ENCODE measurements around the gene SURF4. TPM values are rescaled to one million over a fixed set of nuclear protein-coding genes. Genes with fewer than 3 reads are reported as not detected.

The SURF4 gene
- total and polyA plus RNA-seq, 4 donors, result 142 to 386 (median 217) TPM

GRCh38 chr9:133346021-133346785 lies 29.7 kb downstream of the SURF4 start:
- peaks cover 4 to 25% (median 13%) of the 10 kb centered on the region in 4 donors for H3K4me1 ChIP-seq (ENCODE audit: control insufficient read depth in 4 of 4, insufficient read depth in 4 of 4, low read length in 3 of 4)
- no peaks in the 10 kb centered on the region for H3K9me3 ChIP-seq (ENCODE audit: control insufficient read depth in 4 of 4, low read length in 3 of 4)
- H3K9ac ChIP-seq (ENCODE audit: low read depth in 1 of 2, low read length in 2 of 2), result no peak overlapping the region
- no peak overlapping the region for H3K27ac ChIP-seq (ENCODE audit: low read depth in 1 of 2, low read length in 2 of 2)
- peaks cover 5 to 50% (median 20%) of the 10 kb centered on the region in 4 donors for H3K36me3 ChIP-seq (ENCODE audit: control insufficient read depth in 4 of 4, insufficient read depth in 3 of 4, low read depth in 1 of 4, low read length in 3 of 4)
- TF ChIP-seq EGR1 (IDR thresholded peaks at IDR 0.05; ENCODE audit: low read depth in 2 of 2) (no peak), REST (IDR thresholded peaks at IDR 0.05) (no peak), TAF1 (conservative IDR thresholded peaks at IDR 0.05) (no peak), RXRA (IDR thresholded peaks at IDR 0.05) (no peak), JUND (IDR thresholded peaks at IDR 0.05) (no peak), FOXA1 (IDR thresholded peaks at IDR 0.05) (no peak), RAD21 (IDR thresholded peaks at IDR 0.05) (no peak), HNF4G (IDR thresholded peaks at IDR 0.05) (no peak), SP1 (IDR thresholded peaks at IDR 0.05) (no peak), YY1 (IDR thresholded peaks at IDR 0.05) (no peak), FOXA2 (IDR thresholded peaks at IDR 0.05) (no peak), HNF4A (conservative IDR thresholded peaks at IDR 0.05) (no peak)
- TF ChIP-seq, protein P1, sequence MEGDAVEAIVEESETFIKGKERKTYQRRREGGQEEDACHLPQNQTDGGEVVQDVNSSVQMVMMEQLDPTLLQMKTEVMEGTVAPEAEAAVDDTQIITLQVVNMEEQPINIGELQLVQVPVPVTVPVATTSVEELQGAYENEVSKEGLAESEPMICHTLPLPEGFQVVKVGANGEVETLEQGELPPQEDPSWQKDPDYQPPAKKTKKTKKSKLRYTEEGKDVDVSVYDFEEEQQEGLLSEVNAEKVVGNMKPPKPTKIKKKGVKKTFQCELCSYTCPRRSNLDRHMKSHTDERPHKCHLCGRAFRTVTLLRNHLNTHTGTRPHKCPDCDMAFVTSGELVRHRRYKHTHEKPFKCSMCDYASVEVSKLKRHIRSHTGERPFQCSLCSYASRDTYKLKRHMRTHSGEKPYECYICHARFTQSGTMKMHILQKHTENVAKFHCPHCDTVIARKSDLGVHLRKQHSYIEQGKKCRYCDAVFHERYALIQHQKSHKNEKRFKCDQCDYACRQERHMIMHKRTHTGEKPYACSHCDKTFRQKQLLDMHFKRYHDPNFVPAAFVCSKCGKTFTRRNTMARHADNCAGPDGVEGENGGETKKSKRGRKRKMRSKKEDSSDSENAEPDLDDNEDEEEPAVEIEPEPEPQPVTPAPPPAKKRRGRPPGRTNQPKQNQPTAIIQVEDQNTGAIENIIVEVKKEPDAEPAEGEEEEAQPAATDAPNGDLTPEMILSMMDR (IDR thresholded peaks at IDR 0.05; ENCODE audit: low read depth, low read length, missing input control), result no peak
- TF ChIP-seq, protein P2, sequence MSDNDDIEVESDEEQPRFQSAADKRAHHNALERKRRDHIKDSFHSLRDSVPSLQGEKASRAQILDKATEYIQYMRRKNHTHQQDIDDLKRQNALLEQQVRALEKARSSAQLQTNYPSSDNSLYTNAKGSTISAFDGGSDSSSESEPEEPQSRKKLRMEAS (IDR thresholded peaks at IDR 0.05), result no peak
- TF ChIP-seq, protein P3, sequence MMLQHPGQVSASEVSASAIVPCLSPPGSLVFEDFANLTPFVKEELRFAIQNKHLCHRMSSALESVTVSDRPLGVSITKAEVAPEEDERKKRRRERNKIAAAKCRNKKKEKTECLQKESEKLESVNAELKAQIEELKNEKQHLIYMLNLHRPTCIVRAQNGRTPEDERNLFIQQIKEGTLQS (IDR thresholded peaks at IDR 0.05), result no peak
- TF ChIP-seq, protein P4, sequence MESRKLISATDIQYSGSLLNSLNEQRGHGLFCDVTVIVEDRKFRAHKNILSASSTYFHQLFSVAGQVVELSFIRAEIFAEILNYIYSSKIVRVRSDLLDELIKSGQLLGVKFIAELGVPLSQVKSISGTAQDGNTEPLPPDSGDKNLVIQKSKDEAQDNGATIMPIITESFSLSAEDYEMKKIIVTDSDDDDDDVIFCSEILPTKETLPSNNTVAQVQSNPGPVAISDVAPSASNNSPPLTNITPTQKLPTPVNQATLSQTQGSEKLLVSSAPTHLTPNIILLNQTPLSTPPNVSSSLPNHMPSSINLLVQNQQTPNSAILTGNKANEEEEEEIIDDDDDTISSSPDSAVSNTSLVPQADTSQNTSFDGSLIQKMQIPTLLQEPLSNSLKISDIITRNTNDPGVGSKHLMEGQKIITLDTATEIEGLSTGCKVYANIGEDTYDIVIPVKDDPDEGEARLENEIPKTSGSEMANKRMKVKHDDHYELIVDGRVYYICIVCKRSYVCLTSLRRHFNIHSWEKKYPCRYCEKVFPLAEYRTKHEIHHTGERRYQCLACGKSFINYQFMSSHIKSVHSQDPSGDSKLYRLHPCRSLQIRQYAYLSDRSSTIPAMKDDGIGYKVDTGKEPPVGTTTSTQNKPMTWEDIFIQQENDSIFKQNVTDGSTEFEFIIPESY (IDR thresholded peaks at IDR 0.05), result no peak
- no peak for DNase-seq (ENCODE audit: low spot score)
- 79% methylated on average over 15 of the region's 15 CpGs for WGBS
- H3K27me3 ChIP-seq (ENCODE audit: control insufficient read depth in 4 of 4, insufficient read depth in 4 of 4, low read length in 3 of 4), result no peaks in the 10 kb centered on the region
- no peak overlapping the region for H3K4me3 ChIP-seq (ENCODE audit: low read depth in 1 of 3, low read length in 3 of 3)
